ENCODE results near the gene ZNF593OS. TPM values are rescaled to one million over a fixed set of nuclear protein-coding genes. Genes with fewer than 3 reads are reported as not detected.

The ZNF593OS gene
- total and polyA plus RNA-seq, 5 donors from 2014 or later, result 0.53 to 1.3 (median 1.1) TPM; not detected in 2

- peak overlapping the region; percentile 47 to 92 (median 72) for H3K27ac Mint-ChIP-seq
- Histone ChIP-seq H3K27me3 (ENCODE audit: control insufficient read depth, insufficient read depth, low read length) (no peaks in the 10 kb centered on the region), H3K4me1 (ENCODE audit: control insufficient read depth, insufficient read depth, low read length, poor library complexity, severe bottlenecking) (peaks cover 33% of the 10 kb centered on the region), H3K36me3 (ENCODE audit: control insufficient read depth, insufficient read depth, low read length) (peaks cover 31% of the 10 kb centered on the region), H3K4me3 (ENCODE audit: low read depth, low read length) (peak overlapping the region; percentile 33), H3K9me3 (ENCODE audit: control insufficient read depth in 2 of 2, low read length in 2 of 2) (no peaks in the 10 kb centered on the region), H3K27ac (ENCODE audit: insufficient read depth, low read length, poor library complexity, severe bottlenecking) (peak overlapping the region; percentile 51)
- no peaks in the 10 kb centered on the region for H3K27me3 Mint-ChIP-seq
- H3K4me1 Mint-ChIP-seq, result peaks cover 17 to 71% (median 37%) of the 10 kb centered on the region in 4 donors
- peaks cover 11% of the 10 kb centered on the region for H3K36me3 Mint-ChIP-seq
- no peak for ATAC-seq (ENCODE audit: low read depth in 2 of 2)
- H3K4me3 Mint-ChIP-seq, result peak overlapping the region in 2 of 4 donors; percentile 19 to 21
- H3K9me3 Mint-ChIP-seq, result no peaks in the 10 kb centered on the region
- peak in 1 of 3 donors; percentile 35 for DNase-seq
Measured at GRCh38 chr1:26119892-26120608, 51.6 kb downstream of the ZNF593OS start.

Other genes starting within 250 kb of the ZNF593OS start
- 10.7 TPM for gene PAFAH2, start 173.8 kb downstream of the ZNF593OS start, total RNA-seq
- gene PAFAH2, start 173.8 kb downstream of the ZNF593OS start, polyA plus RNA-seq, result 10 to 100 TPM; 12.4 to 26.3 (median 17.7) TPM
- not detected for gene EXTL1, start 150.1 kb downstream of the ZNF593OS start, total RNA-seq
- gene EXTL1, start 150.1 kb downstream of the ZNF593OS start, polyA plus RNA-seq, result under 1 TPM in 1 of 4 donors, not detected in 3; 0.22 TPM
- not detected for gene SLC30A2, start 125.7 kb downstream of the ZNF593OS start, total RNA-seq
- under 1 TPM in 1 of 4 donors, not detected in 3; 0.07 TPM for gene SLC30A2, start 125.7 kb downstream of the ZNF593OS start, polyA plus RNA-seq
- gene TRIM63, start 104.2 kb downstream of the ZNF593OS start, total RNA-seq, result not detected
- not detected for gene TRIM63, start 104.2 kb downstream of the ZNF593OS start, polyA plus RNA-seq
- gene PDIK1L, start 60.0 kb downstream of the ZNF593OS start, total RNA-seq, result 11.1 TPM
- gene PDIK1L, start 60.0 kb downstream of the ZNF593OS start, polyA plus RNA-seq, result 1 to 10 TPM; 5.1 to 9.2 (median 6.5) TPM
- not detected for gene FAM110D, start 12.8 kb downstream of the ZNF593OS start, total RNA-seq
- gene FAM110D, start 12.8 kb downstream of the ZNF593OS start, polyA plus RNA-seq, result not detected
- gene C1orf232, start 2.9 kb downstream of the ZNF593OS start, total RNA-seq, result not detected
- gene C1orf232, start 2.9 kb downstream of the ZNF593OS start, polyA plus RNA-seq, result not detected
- gene ZNF593, start 1.9 kb downstream of the ZNF593OS start, total RNA-seq, result 16.8 TPM
- gene ZNF593, start 1.9 kb downstream of the ZNF593OS start, polyA plus RNA-seq, result 10 to 100 TPM; 40.3 to 65.6 (median 47.5) TPM
- gene CNKSR1, start 5.7 kb upstream of the ZNF593OS start, total RNA-seq, result 7.0 TPM
- gene CNKSR1, start 5.7 kb upstream of the ZNF593OS start, polyA plus RNA-seq, result 1 to 10 TPM in 3 of 4 donors, under 1 TPM in 1; 0.53 to 2.9 (median 2.1) TPM
- gene CATSPER4, start 18.8 kb upstream of the ZNF593OS start, total RNA-seq, result not detected
- not detected for gene CATSPER4, start 18.8 kb upstream of the ZNF593OS start, polyA plus RNA-seq
- gene CEP85, start 62.4 kb upstream of the ZNF593OS start, total RNA-seq, result 18.0 TPM
- 1 to 10 TPM; 6.5 to 9.8 (median 7.7) TPM for gene CEP85, start 62.4 kb upstream of the ZNF593OS start, polyA plus RNA-seq
- 404 TPM for gene SH3BGRL3, start 108.3 kb upstream of the ZNF593OS start, total RNA-seq
- 1,000 to 10,000 TPM; 1,085 to 1,853 (median 1,299) TPM for gene SH3BGRL3, start 108.3 kb upstream of the ZNF593OS start, polyA plus RNA-seq
- 30.8 TPM for gene UBXN11, start 134.8 kb upstream of the ZNF593OS start, total RNA-seq
- gene UBXN11, start 134.8 kb upstream of the ZNF593OS start, polyA plus RNA-seq, result 10 to 100 TPM in 3 of 4 donors, 1 to 10 TPM in 1; 8.1 to 15.2 (median 11.0) TPM
- 1,528 TPM for gene CD52, start 146.1 kb upstream of the ZNF593OS start, total RNA-seq
- gene CD52, start 146.1 kb upstream of the ZNF593OS start, polyA plus RNA-seq, result over 10,000 TPM in 2 of 4 donors, 1,000 to 10,000 TPM in 2; 9,467 to 12,173 (median 10,919) TPM
- 2.3 TPM for gene CRYBG2, start 182.3 kb upstream of the ZNF593OS start, total RNA-seq
- 1 to 10 TPM in 3 of 4 donors, not detected in 1; 1.0 to 2.0 (median 1.3) TPM for gene CRYBG2, start 182.3 kb upstream of the ZNF593OS start, polyA plus RNA-seq
- gene ZNF683, start 200.9 kb upstream of the ZNF593OS start, total RNA-seq, result not detected
- under 1 TPM in 2 of 4 donors, not detected in 2; 0.25 to 0.55 TPM for gene ZNF683, start 200.9 kb upstream of the ZNF593OS start, polyA plus RNA-seq
- not detected for gene LIN28A, start 239.0 kb upstream of the ZNF593OS start, total RNA-seq
- not detected for gene LIN28A, start 239.0 kb upstream of the ZNF593OS start, polyA plus RNA-seq

Data from CD4-positive, CD25-positive, alpha-beta regulatory T cell (primary cell).